Esophagus muscularis mucosa (tissue), 4 donors: ENCODE measurements around the gene SNCB. TPM values are rescaled to one million over a fixed set of nuclear protein-coding genes. Genes with fewer than 3 reads are reported as not detected.

ENCODE experiments used
- DNase-seq: peaks from one replicate; pipeline ENCODE4 v3.0.0-alpha.2; 2017; ENCODE audit errors: extremely low spot score
- H3K27ac ChIP-seq, 4 donors: fragments of 200-600 bp; sonication (generic); replicated peaks in 1 of 4; 1 replicate in 3 of 4; 2 replicates in 1 of 4; pipeline ENCODE4 v1.5.1; 2016 to 2019; ENCODE audit warnings: mild to moderate bottlenecking in 1 of 4
- H3K27me3 ChIP-seq, 4 donors: fragments of 200-600 bp; sonication (generic); one replicate each; pipeline versions ENCODE4 v1.5.1 to v1.6.0; 2016 to 2019
- H3K36me3 ChIP-seq, 4 donors: fragments of 200-600 bp; sonication (generic); one replicate each; pipeline ENCODE4 v1.5.1; 2016 to 2019
- H3K4me1 ChIP-seq, 4 donors: fragments of 200-600 bp; sonication (generic); one replicate each; pipeline ENCODE4 v1.5.1; 2016 to 2019
- H3K4me3 ChIP-seq, 4 donors: fragments of 200-600 bp; sonication (generic); 1 replicate in 2 of 4; 2 replicates in 2 of 4; pipeline ENCODE4 v1.5.1; 2016 to 2019; ENCODE audit warnings: mild to moderate bottlenecking in 4 of 4, moderate library complexity in 1 of 4
- H3K9me3 ChIP-seq, 4 donors: fragments of 200-600 bp; sonication (generic); 1 replicate in 3 of 4; 2 replicates in 1 of 4; pipeline ENCODE4 v1.5.1; 2016 to 2019
- EP300 ChIP-seq: sonication (generic); formaldehyde crosslinking; IDR thresholded peaks from one replicate; pipeline ENCODE4 v1.6.1; 2017; ENCODE audit warnings: antibody characterized with exemption
- POLR2A ChIP-seq: fragments of 450-650 bp; IDR thresholded peaks from one replicate; pipeline ENCODE4 v1.6.1; 2017; ENCODE audit warnings: antibody characterized with exemption, moderate library complexity, mild to moderate bottlenecking, low read depth
- POLR2AphosphoS5 ChIP-seq, 2 donors: sonication (generic); formaldehyde crosslinking; IDR thresholded peaks; one replicate each; pipeline ENCODE4 v1.6.1; 2017; ENCODE audit warnings: antibody characterized with exemption in 2 of 2
- WGBS: methylation state at CpG from one replicate; pipeline ENCODE4 v1.1.5; 2018; 5-methylcytosine and 5-hydroxymethylcytosine counted together
- intact Hi-C: fragments of 100-400 bp; cut with DNase I; formaldehyde crosslinking; loops from one replicate; pipeline ENCODE4 v1.15.1; 2023
- total RNA-seq, 4 donors: library from RNA; depleted of rRNA; stranded (reverse); fragments of >200 nt; gene quantifications; one replicate each; pipeline versions ENCODE4 v1.1.0 to v1.2.1, GENCODE V29; 2016
- TF ChIP-seq, protein P1 (sequence below), 3 experiments: fragments of 200-600 bp in 2 of 3; fragments of 450-650 bp in 1 of 3; sonication (generic) in 2 of 3; IDR thresholded peaks; one replicate each; pipeline ENCODE4 v1.5.1; 2017 to 2019; ENCODE audit warnings: antibody characterized with exemption in 3 of 3, mild to moderate bottlenecking in 2 of 3, moderate library complexity in 1 of 3

The SNCB gene
- total RNA-seq, 4 donors from 2014 or later, result not detected

DNA sequence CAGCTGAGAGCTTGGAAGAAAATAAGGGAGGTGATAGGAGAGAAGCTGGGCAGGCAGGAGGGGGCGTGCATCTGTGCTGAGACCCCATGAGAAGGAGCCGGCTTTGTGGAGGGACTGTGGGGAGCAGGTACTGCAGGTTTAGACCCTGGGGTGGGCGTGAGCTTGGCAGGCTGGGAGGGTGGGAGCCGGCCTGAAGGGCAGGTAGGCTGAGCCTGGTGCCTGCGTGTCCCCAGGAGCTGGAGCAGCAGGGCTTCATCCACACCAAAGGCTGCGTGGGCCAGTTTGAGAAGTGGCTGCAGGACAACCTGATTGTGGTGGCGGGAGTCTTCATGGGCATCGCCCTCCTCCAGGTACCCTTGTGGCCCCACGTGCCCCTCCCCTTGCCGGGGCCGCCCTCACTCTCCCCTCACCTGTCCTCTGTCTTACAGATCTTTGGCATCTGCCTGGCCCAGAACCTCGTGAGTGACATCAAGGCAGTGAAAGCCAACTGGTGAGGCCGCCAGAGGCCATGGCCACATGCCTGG is 26.2 kb upstream of the SNCB start:
- Histone ChIP-seq H3K27me3 (no peaks in the 10 kb centered on the region), H3K27ac (no peak overlapping the region), H3K4me3 (no peak overlapping the region), H3K4me1 (peaks cover 13 to 28% (median 23%) of the 10 kb centered on the region in 4 donors), H3K9me3 (no peaks in the 10 kb centered on the region), H3K36me3 (peaks cover 7 to 59% (median 51%) of the 10 kb centered on the region in 4 donors)
- intact Hi-C loops, result loop anchor here (5.0 kb wide), 1 partner anchor 301 kb away; no protein-coding TSS in a partner anchor
- TF ChIP-seq, protein P1, sequence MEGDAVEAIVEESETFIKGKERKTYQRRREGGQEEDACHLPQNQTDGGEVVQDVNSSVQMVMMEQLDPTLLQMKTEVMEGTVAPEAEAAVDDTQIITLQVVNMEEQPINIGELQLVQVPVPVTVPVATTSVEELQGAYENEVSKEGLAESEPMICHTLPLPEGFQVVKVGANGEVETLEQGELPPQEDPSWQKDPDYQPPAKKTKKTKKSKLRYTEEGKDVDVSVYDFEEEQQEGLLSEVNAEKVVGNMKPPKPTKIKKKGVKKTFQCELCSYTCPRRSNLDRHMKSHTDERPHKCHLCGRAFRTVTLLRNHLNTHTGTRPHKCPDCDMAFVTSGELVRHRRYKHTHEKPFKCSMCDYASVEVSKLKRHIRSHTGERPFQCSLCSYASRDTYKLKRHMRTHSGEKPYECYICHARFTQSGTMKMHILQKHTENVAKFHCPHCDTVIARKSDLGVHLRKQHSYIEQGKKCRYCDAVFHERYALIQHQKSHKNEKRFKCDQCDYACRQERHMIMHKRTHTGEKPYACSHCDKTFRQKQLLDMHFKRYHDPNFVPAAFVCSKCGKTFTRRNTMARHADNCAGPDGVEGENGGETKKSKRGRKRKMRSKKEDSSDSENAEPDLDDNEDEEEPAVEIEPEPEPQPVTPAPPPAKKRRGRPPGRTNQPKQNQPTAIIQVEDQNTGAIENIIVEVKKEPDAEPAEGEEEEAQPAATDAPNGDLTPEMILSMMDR (IDR thresholded peaks at IDR 0.05), result no peak
- no peak for TF ChIP-seq EP300
- no peak for TF ChIP-seq POLR2A
- no peak for TF ChIP-seq POLR2AphosphoS5 (IDR thresholded peaks at IDR 0.05)
- 89% methylated on average over 12 of the region's 13 CpGs for WGBS
- no peak for DNase-seq

DNA sequence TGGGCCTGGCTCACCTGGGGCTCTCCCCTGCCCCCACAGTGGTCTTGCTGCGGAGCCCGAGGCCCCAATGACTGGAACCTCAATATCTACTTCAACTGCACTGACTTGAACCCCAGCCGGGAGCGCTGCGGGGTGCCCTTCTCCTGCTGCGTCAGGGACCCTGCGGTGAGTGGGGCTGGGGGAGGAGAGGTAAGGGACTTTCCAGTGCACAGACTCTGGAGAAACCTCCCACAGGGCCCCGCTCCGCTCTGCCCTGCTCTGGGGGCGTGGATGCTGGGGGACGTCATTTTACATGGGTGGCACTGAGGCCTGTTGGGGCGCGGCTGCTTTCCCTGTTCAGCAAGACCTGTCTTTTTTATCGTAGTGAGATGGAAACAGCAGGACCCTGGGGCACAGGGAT is 24.5 kb upstream of the SNCB start:
- DNase-seq, result no peak
- Histone ChIP-seq H3K27ac (no peak overlapping the region), H3K9me3 (no peaks in the 10 kb centered on the region), H3K27me3 (no peaks in the 10 kb centered on the region), H3K36me3 (peaks cover 7 to 59% (median 51%) of the 10 kb centered on the region in 4 donors), H3K4me3 (no peak overlapping the region), H3K4me1 (peaks cover 13 to 37% (median 30%) of the 10 kb centered on the region in 4 donors)
- intact Hi-C loops, result loop anchor here (5.0 kb wide), 1 partner anchor 302 kb away; no protein-coding TSS in a partner anchor
- 84% methylated on average over 6 of the region's 14 CpGs for WGBS
- no peak for TF ChIP-seq EP300
- TF ChIP-seq POLR2AphosphoS5 (IDR thresholded peaks at IDR 0.05), result no peak
- no peak for TF ChIP-seq POLR2A
- TF ChIP-seq, protein P1 (IDR thresholded peaks at IDR 0.05), result no peak

DNA sequence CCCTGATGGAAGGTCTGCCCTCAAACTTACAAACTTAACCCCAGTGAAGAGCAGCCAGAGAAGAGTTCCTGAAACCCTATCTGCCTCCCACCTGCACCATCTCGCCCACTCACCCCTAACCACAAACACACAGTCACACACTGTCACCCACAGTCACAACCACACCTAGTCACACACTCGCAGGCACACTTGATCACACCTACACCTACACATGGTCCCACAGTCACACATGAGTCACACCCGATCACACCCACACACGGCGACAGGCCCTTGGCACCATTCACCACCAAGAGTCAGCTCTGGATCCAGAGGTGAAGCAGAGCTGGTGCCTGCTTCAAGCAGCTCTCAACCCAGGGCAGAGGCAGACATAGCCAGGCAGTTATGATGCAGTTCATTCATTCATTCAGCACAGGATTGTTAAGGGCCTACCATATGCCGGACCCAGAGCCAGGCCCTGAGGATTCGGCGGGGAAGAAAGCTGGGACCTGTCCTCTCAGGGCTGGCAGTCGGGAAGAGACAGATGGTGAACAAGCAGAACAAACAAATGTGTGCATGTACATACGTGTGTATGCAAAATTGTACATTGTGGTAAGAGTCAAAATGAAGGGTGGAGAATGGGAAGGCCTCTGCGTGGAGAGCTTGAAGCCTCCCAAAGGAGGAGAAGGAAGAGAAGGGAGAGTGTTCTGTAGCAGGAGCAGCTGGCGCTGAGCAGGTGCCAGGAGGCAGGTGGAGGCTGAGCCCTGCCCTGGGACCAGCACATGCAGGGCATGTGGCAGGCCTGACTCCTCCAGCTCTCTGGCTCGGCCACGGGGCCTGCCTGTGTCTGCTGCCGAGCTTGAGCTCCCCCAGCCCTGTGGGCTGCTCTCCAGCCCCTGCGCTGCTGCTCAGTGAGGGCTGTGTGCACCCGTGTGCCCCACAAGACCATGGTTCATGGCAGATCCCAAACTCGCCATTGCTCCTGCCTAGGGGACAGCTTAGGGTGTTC is 23.4 kb upstream of the SNCB start:
- 82% methylated on average over 15 of the region's 18 CpGs for WGBS
- DNase-seq, result no peak
- Histone ChIP-seq H3K4me3 (no peak overlapping the region), H3K27ac (no peak overlapping the region), H3K27me3 (no peaks in the 10 kb centered on the region), H3K9me3 (no peaks in the 10 kb centered on the region), H3K4me1 (peaks cover 12 to 37% (median 32%) of the 10 kb centered on the region in 4 donors), H3K36me3 (peaks cover 7 to 59% (median 51%) of the 10 kb centered on the region in 4 donors)
- intact Hi-C loops, result no loop called here
- TF ChIP-seq EP300 (no peak), POLR2AphosphoS5 (IDR thresholded peaks at IDR 0.05) (no peak), POLR2A (no peak)
- TF ChIP-seq, protein P1 (IDR thresholded peaks at IDR 0.05), result no peak

DNA sequence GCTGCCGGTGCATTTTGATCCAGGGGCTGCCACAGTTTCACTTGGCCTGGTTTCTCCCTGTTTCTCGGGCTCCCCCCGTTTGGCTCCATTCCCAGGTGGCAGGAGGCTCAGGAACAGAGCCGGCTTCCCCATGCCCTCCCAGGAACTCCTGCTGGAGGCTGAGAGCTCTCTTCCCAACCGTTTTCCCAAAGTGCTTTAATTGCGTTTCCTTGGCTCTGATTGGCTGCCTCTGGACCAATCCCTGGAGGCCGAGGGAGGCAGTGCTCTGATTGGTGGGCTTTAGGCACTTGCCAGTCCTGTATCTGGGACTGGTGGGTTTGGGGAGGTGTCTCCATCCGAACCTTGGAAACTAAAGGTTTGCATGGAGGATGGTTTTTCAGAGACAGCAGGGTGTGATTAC is 21.8 kb upstream of the SNCB start:
- 69% methylated on average over 7 of the region's 8 CpGs for WGBS

More for the DNA sequence above, 21.8 kb upstream of the SNCB start:
- intact Hi-C loops, result no loop called here
- H3K4me3 ChIP-seq, result no peak overlapping the region
- no peaks in the 10 kb centered on the region for H3K9me3 ChIP-seq
- no peaks in the 10 kb centered on the region for H3K27me3 ChIP-seq
- H3K27ac ChIP-seq, result no peak overlapping the region
- H3K36me3 ChIP-seq, result peaks cover 7 to 50% (median 45%) of the 10 kb centered on the region in 4 donors
- DNase-seq, result no peak
- peaks cover 13 to 40% (median 33%) of the 10 kb centered on the region in 4 donors for H3K4me1 ChIP-seq
- TF ChIP-seq POLR2A (no peak), POLR2AphosphoS5 (IDR thresholded peaks at IDR 0.05) (no peak), EP300 (no peak)
- TF ChIP-seq, protein P1 (IDR thresholded peaks at IDR 0.05), result no peak
